ENCODE data around the gene FBLN2. TPM values are rescaled to one million over a fixed set of nuclear protein-coding genes. Genes with fewer than 3 reads are reported as not detected.
A peak's percentile ranks its signal among the peaks of the same experiment; 100 is the strongest.

The FBLN2 gene
- total RNA-seq, 1 donor = 54.6 TPM

DNA sequence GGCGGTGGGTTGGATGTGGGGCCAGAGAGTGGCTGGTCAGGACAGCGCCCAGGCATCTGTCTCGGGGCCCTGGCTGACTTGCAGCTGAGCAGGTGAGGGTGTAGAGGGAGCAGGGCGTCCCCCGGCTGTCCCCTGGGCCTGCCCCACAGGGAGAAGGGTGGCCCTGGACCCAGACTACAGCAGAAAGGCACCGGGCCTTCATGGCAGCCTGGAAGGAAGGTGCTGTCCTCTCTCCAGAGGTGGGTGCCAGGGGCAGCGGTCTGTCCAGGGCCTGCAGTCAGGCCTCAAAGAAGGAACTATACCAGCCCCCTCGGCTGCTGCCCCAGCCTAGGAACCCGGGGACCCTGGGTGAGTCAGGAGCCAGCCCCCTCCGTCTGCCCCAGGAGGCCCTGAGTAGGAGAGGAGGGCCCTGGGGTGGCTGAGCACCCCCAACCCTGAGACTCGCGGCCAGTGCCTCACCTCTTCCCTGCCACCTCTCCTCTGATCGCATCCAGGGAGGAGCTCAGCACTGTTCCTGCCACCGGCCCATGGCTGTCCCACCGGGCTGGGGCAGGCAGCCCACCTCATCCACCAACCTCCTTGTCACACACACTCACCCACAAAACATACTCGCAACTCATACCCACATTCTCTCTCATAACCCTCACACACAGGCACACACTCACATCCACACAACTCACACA lies 133.5 kb downstream of the FBLN2 start:
- Histone ChIP-seq H2AFZ (ENCODE audit: low read length) (no peak overlapping the region), H3K27ac (ENCODE audit: low read depth, low read length) (no peak overlapping the region), H3K4me2 (ENCODE audit: insufficient read depth, low read length) (no peak overlapping the region), H3K79me2 (ENCODE audit: insufficient read depth, low read length) (no peaks in the 10 kb centered on the region), H3K4me3 (ENCODE audit: insufficient read depth, low read length) (no peak overlapping the region), H3K4me1 (ENCODE audit: insufficient read depth, low read length) (no peaks in the 10 kb centered on the region), H4K20me1 (ENCODE audit: insufficient read depth, low read length) (no peaks in the 10 kb centered on the region), H3K36me3 (ENCODE audit: insufficient read depth, low read length) (no peaks in the 10 kb centered on the region), H3K9me3 (ENCODE audit: low read depth, low read length) (no peaks in the 10 kb centered on the region), H3K27me3 (ENCODE audit: insufficient read depth, low read length) (no peaks in the 10 kb centered on the region)
- no peak for TF ChIP-seq CTCF (IDR thresholded peaks at IDR 0.05; ENCODE audit: extremely low read depth, low read depth, low read length)
- DNase-seq (ENCODE audit: insufficient read length, low spot score, missing footprints) = peak; percentile 43

GRCh38 chr3:13683288-13683687 lies 134.4 kb downstream of the FBLN2 start:
- no peaks in the 10 kb centered on the region for H3K36me3 ChIP-seq (ENCODE audit: insufficient read depth, low read length)
- no peak overlapping the region for H3K27ac ChIP-seq (ENCODE audit: low read depth, low read length)
- H3K27me3 ChIP-seq (ENCODE audit: insufficient read depth, low read length) = no peaks in the 10 kb centered on the region
- no peak overlapping the region for H2AFZ ChIP-seq (ENCODE audit: low read length)
- no peak overlapping the region for H3K4me3 ChIP-seq (ENCODE audit: insufficient read depth, low read length)
- no peaks in the 10 kb centered on the region for H3K79me2 ChIP-seq (ENCODE audit: insufficient read depth, low read length)
- no peaks in the 10 kb centered on the region for H4K20me1 ChIP-seq (ENCODE audit: insufficient read depth, low read length)
- H3K9me3 ChIP-seq (ENCODE audit: low read depth, low read length) = no peaks in the 10 kb centered on the region
- peak; percentile 57 for DNase-seq (ENCODE audit: insufficient read length, low spot score, missing footprints)
- H3K4me1 ChIP-seq (ENCODE audit: insufficient read depth, low read length) = no peaks in the 10 kb centered on the region
- no peak overlapping the region for H3K4me2 ChIP-seq (ENCODE audit: insufficient read depth, low read length)
- TF ChIP-seq CTCF (IDR thresholded peaks at IDR 0.05; ENCODE audit: extremely low read depth, low read depth, low read length) = no peak

- no peaks in the 10 kb centered on the region for H3K36me3 ChIP-seq (ENCODE audit: insufficient read depth, low read length)
- no peak overlapping the region for H3K4me3 ChIP-seq (ENCODE audit: insufficient read depth, low read length)
- peak; percentile 60 for DNase-seq (ENCODE audit: insufficient read length, low spot score, missing footprints)
- no peaks in the 10 kb centered on the region for H4K20me1 ChIP-seq (ENCODE audit: insufficient read depth, low read length)
- no peak overlapping the region for H3K4me2 ChIP-seq (ENCODE audit: insufficient read depth, low read length)
- H3K4me1 ChIP-seq (ENCODE audit: insufficient read depth, low read length) = no peaks in the 10 kb centered on the region
- H3K79me2 ChIP-seq (ENCODE audit: insufficient read depth, low read length) = no peaks in the 10 kb centered on the region
- no peaks in the 10 kb centered on the region for H3K27me3 ChIP-seq (ENCODE audit: insufficient read depth, low read length)
- H3K27ac ChIP-seq (ENCODE audit: low read depth, low read length) = no peak overlapping the region
- no peak for TF ChIP-seq CTCF (IDR thresholded peaks at IDR 0.05; ENCODE audit: extremely low read depth, low read depth, low read length)
- H3K9me3 ChIP-seq (ENCODE audit: low read depth, low read length) = no peaks in the 10 kb centered on the region
- H2AFZ ChIP-seq (ENCODE audit: low read length) = no peak overlapping the region
Measured at GRCh38 chr3:13683772-13684171, 134.8 kb downstream of the FBLN2 start.

GRCh38 chr3:13684350-13684749 lies 135.4 kb downstream of the FBLN2 start:
- Histone ChIP-seq H4K20me1 (ENCODE audit: insufficient read depth, low read length) (no peaks in the 10 kb centered on the region), H3K9me3 (ENCODE audit: low read depth, low read length) (no peaks in the 10 kb centered on the region), H3K36me3 (ENCODE audit: insufficient read depth, low read length) (no peaks in the 10 kb centered on the region), H3K4me2 (ENCODE audit: insufficient read depth, low read length) (no peak overlapping the region), H3K27me3 (ENCODE audit: insufficient read depth, low read length) (no peaks in the 10 kb centered on the region), H3K27ac (ENCODE audit: low read depth, low read length) (no peak overlapping the region), H2AFZ (ENCODE audit: low read length) (no peak overlapping the region), H3K4me3 (ENCODE audit: insufficient read depth, low read length) (no peak overlapping the region), H3K79me2 (ENCODE audit: insufficient read depth, low read length) (no peaks in the 10 kb centered on the region), H3K4me1 (ENCODE audit: insufficient read depth, low read length) (no peaks in the 10 kb centered on the region)
- TF ChIP-seq CTCF (IDR thresholded peaks at IDR 0.05; ENCODE audit: extremely low read depth, low read depth, low read length) = no peak
- peak; percentile 53 for DNase-seq (ENCODE audit: insufficient read length, low spot score, missing footprints)

Measured in osteoblast (primary cell).